WTC11 (cell line): ENCODE data around the gene KAT8. TPM values are rescaled to one million over a fixed set of nuclear protein-coding genes. Genes with fewer than 3 reads are reported as not detected.
A peak's percentile ranks its signal among the peaks of the same experiment; 100 is the strongest.

ENCODE experiments used
- ATAC-seq: fragments of 200-7000 bp; cut with Tn5 transposase; 2 replicates; pipeline ENCODE4 v1.10.0; 2021; ENCODE audit warnings: mild to moderate bottlenecking, moderate library complexity
- CTCF ChIA-PET: fragments of 300-600 bp; sonication (Branson Sonifier 250); formaldehyde crosslinking; loops from one replicate; lab custom pipeline; 2021; ENCODE audit warnings: antibody characterized with exemption; lab: Charles Lee
- POLR2A ChIA-PET: fragments of 350-600 bp; sonication (Branson Sonifier 250); formaldehyde crosslinking; loops from one replicate; lab custom pipeline; 2021; ENCODE audit warnings: antibody characterized with exemption; lab: Charles Lee
- DNase-seq: peaks from one replicate; pipeline ENCODE4 v3.0.0; 2021; ENCODE audit warnings: low spot score
- H3K27ac Mint-ChIP-seq: 2 replicates; pipeline ENCODE4 v1.8.0; 2021; ENCODE audit warnings: mixed read lengths
- H3K27me3 Mint-ChIP-seq: 2 replicates; pipeline ENCODE4 v1.8.0; 2021; ENCODE audit warnings: low read depth, mild to moderate bottlenecking, moderate library complexity, mixed read lengths
- H3K36me3 Mint-ChIP-seq: 2 replicates; pipeline ENCODE4 v1.8.0; 2021; ENCODE audit warnings: mixed read lengths
- H3K4me1 Mint-ChIP-seq: 2 replicates; pipeline ENCODE4 v1.8.0; 2022; ENCODE audit warnings: mixed read lengths
- H3K4me3 Mint-ChIP-seq: 2 replicates; pipeline ENCODE4 v1.8.0; 2021; ENCODE audit warnings: mild to moderate bottlenecking, moderate library complexity, mixed read lengths
- H3K9me3 Mint-ChIP-seq: 2 replicates; pipeline ENCODE4 v1.8.0; 2021; ENCODE audit warnings: mixed read lengths
- ATF1 ChIP-seq: sonication (generic); formaldehyde crosslinking; IDR thresholded peaks from 2 replicates; pipeline ENCODE4 v1.8.1; 2023; ENCODE audit warnings: mild to moderate bottlenecking, moderate library complexity, missing genetic modification reagents
- CREB1 ChIP-seq: sonication (generic); formaldehyde crosslinking; IDR thresholded peaks from 2 replicates; pipeline ENCODE4 v1.8.0; 2023; ENCODE audit warnings: mild to moderate bottlenecking, missing genetic modification reagents
- CREM ChIP-seq: sonication (generic); formaldehyde crosslinking; IDR thresholded peaks from 2 replicates; pipeline ENCODE4 v1.8.1; 2022; ENCODE audit warnings: mild to moderate bottlenecking, missing genetic modification reagents, moderate library complexity
- ESRRA ChIP-seq: sonication (generic); formaldehyde crosslinking; IDR thresholded peaks from 2 replicates; pipeline ENCODE4 v1.8.1; 2022; ENCODE audit warnings: mild to moderate bottlenecking, missing genetic modification reagents, borderline replicate concordance
- IRF2 ChIP-seq: sonication (generic); formaldehyde crosslinking; IDR thresholded peaks from 2 replicates; pipeline ENCODE4 v1.8.0; 2022; ENCODE audit warnings: low read depth, missing genetic modification reagents, borderline replicate concordance
- KAT7 ChIP-seq: sonication (generic); formaldehyde crosslinking; IDR thresholded peaks from 2 replicates; pipeline ENCODE4 v1.8.1; 2023; ENCODE audit warnings: missing genetic modification reagents, mild to moderate bottlenecking, borderline replicate concordance
- NFE2L1 ChIP-seq: sonication (generic); formaldehyde crosslinking; IDR thresholded peaks from 2 replicates; pipeline ENCODE4 v1.8.1; 2023; ENCODE audit warnings: missing genetic modification reagents
- NR2C2 ChIP-seq: sonication (generic); formaldehyde crosslinking; IDR thresholded peaks from 2 replicates; pipeline ENCODE4 v1.8.0; 2022; ENCODE audit warnings: mild to moderate bottlenecking, missing genetic modification reagents
- ZNF671 ChIP-seq: fragments of 250-450 bp; sonication (Bioruptor Pico); IDR thresholded peaks from 2 replicates; pipeline ENCODE4 v1.8.0; 2021; ENCODE audit warnings: mild to moderate bottlenecking
- total RNA-seq: library from RNA; stranded (reverse); gene quantifications from 3 replicates; pipeline ENCODE4 v1.2.3, GENCODE V29; 2021
- TF ChIP-seq, protein P1 (sequence below): fragments of 250-450 bp; sonication (Bioruptor Pico); IDR thresholded peaks from 2 replicates; pipeline ENCODE4 v1.9.0; 2021; ENCODE audit warnings: moderate library complexity, mild to moderate bottlenecking, inconsistent platforms, borderline replicate concordance
- TF ChIP-seq, protein P2 (sequence below): sonication (generic); formaldehyde crosslinking; IDR thresholded peaks from 2 replicates; pipeline ENCODE4 v1.8.1; 2022; ENCODE audit warnings: mild to moderate bottlenecking, moderate library complexity, missing genetic modification reagents
- TF ChIP-seq, protein P3 (sequence below): sonication (generic); formaldehyde crosslinking; IDR thresholded peaks from 2 replicates; pipeline ENCODE4 v1.8.0; 2022; ENCODE audit warnings: mild to moderate bottlenecking, missing genetic modification reagents
- TF ChIP-seq, protein P4 (sequence below): fragments of 250-450 bp; sonication (Bioruptor Pico); IDR thresholded peaks from 2 replicates; pipeline ENCODE4 v1.8.0; 2021; ENCODE audit warnings: mild to moderate bottlenecking
- TF ChIP-seq, protein P5 (sequence below): sonication (generic); formaldehyde crosslinking; IDR thresholded peaks from 2 replicates; pipeline ENCODE4 v1.8.0; 2022; ENCODE audit warnings: mild to moderate bottlenecking, missing genetic modification reagents
- TF ChIP-seq, protein P6 (sequence below): fragments of 250-450 bp; sonication (Bioruptor Pico); conservative IDR thresholded peaks from 2 replicates; pipeline ENCODE4 v1.9.0; 2021; ENCODE audit warnings: mild to moderate bottlenecking
- TF ChIP-seq, protein P7 (sequence below): sonication (generic); formaldehyde crosslinking; IDR thresholded peaks from 2 replicates; pipeline ENCODE4 v1.8.1; 2023; ENCODE audit warnings: mild to moderate bottlenecking, missing genetic modification reagents

KAT8 gene
- total RNA-seq, 1 experiment from 2014 or later: 70.8 TPM

DNA sequence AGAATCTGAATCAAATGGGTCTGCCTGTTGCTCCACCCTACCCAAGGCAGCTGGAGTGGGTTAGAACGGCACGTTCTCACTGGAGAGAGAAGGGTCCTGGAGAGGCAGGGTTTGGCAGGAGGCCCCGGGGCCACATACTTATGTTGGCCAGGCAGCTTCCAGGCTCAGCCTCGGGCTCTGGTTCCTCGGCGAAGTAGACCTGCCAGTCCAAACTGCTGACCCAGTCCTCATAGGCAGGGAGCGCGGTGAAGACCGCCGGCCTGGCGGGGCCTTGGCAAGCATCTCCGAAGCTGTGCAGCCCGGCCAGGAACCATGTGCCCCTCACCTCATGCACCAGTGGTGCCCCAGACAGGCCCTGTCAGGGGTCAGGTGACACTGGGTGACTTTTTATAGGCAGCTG, 33.5 kb upstream of the KAT8 start (continued):
- TF ChIP-seq, protein P1, sequence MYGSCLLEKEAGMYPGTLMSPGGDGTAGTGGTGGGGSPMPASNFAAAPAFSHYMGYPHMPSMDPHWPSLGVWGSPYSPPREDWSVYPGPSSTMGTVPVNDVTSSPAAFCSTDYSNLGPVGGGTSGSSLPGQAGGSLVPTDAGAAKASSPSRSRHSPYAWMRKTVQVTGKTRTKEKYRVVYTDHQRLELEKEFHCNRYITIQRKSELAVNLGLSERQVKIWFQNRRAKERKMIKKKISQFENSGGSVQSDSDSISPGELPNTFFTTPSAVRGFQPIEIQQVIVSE (CRISPR knock-in tag): no peak
- TF ChIP-seq, protein P2, sequence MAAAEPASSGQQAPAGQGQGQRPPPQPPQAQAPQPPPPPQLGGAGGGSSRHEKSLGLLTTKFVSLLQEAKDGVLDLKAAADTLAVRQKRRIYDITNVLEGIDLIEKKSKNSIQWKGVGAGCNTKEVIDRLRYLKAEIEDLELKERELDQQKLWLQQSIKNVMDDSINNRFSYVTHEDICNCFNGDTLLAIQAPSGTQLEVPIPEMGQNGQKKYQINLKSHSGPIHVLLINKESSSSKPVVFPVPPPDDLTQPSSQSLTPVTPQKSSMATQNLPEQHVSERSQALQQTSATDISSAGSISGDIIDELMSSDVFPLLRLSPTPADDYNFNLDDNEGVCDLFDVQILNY (CRISPR knock-in tag): no peak
- TF ChIP-seq, protein P3, sequence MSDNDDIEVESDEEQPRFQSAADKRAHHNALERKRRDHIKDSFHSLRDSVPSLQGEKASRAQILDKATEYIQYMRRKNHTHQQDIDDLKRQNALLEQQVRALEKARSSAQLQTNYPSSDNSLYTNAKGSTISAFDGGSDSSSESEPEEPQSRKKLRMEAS: no peak
- no peak for TF ChIP-seq IRF2 (CRISPR knock-in tag)
- no peak for TF ChIP-seq NFE2L1 (CRISPR knock-in tag)
- no peak for TF ChIP-seq ATF1 (CRISPR knock-in tag)
- TF ChIP-seq, protein P4, sequence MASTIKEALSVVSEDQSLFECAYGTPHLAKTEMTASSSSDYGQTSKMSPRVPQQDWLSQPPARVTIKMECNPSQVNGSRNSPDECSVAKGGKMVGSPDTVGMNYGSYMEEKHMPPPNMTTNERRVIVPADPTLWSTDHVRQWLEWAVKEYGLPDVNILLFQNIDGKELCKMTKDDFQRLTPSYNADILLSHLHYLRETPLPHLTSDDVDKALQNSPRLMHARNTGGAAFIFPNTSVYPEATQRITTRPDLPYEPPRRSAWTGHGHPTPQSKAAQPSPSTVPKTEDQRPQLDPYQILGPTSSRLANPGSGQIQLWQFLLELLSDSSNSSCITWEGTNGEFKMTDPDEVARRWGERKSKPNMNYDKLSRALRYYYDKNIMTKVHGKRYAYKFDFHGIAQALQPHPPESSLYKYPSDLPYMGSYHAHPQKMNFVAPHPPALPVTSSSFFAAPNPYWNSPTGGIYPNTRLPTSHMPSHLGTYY (CRISPR knock-in tag): no peak
- no peak for TF ChIP-seq CREM (CRISPR knock-in tag)
- TF ChIP-seq, protein P5, sequence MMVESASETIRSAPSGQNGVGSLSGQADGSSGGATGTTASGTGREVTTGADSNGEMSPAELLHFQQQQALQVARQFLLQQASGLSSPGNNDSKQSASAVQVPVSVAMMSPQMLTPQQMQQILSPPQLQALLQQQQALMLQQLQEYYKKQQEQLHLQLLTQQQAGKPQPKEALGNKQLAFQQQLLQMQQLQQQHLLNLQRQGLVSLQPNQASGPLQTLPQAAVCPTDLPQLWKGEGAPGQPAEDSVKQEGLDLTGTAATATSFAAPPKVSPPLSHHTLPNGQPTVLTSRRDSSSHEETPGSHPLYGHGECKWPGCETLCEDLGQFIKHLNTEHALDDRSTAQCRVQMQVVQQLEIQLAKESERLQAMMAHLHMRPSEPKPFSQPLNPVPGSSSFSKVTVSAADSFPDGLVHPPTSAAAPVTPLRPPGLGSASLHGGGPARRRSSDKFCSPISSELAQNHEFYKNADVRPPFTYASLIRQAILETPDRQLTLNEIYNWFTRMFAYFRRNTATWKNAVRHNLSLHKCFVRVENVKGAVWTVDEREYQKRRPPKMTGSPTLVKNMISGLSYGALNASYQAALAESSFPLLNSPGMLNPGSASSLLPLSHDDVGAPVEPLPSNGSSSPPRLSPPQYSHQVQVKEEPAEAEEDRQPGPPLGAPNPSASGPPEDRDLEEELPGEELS (CRISPR knock-in tag): no peak
- TF ChIP-seq, protein P6, sequence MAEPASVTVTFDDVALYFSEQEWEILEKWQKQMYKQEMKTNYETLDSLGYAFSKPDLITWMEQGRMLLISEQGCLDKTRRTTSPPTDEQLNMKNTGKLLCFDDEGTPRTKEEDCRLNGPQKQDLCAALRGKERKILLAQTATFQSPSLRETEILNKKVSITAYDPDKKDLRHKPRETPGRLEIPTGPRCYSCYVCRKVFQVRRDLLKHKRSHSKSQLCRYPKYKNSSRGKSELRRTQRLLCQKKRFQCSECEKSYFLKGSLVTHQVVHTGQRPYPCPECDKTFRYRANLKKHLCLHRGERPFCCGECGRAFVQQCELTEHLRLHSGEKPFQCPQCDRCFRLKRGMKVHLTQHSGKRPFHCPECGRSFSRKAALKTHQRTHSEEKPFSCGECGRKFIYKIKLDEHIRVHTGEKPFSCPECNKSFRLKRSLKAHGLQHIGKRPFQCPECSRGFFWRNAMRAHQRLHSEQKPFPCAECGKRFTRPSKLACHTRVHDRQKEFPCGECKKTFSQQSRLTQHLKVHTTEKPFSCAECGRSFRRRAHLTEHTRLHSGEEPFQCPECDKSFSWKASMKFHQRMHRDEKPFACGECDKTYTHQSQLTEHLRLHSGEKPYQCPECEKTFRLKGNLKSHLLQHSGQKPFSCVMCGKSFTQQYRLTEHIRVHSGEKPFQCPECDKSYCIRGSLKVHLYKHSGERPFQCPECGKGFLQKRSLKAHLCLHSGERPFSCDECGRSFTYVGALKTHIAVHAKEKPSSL: no peak
- no peak for TF ChIP-seq CREB1 (CRISPR knock-in tag)
- no peak for TF ChIP-seq KAT7 (CRISPR knock-in tag)
- TF ChIP-seq, protein P7, sequence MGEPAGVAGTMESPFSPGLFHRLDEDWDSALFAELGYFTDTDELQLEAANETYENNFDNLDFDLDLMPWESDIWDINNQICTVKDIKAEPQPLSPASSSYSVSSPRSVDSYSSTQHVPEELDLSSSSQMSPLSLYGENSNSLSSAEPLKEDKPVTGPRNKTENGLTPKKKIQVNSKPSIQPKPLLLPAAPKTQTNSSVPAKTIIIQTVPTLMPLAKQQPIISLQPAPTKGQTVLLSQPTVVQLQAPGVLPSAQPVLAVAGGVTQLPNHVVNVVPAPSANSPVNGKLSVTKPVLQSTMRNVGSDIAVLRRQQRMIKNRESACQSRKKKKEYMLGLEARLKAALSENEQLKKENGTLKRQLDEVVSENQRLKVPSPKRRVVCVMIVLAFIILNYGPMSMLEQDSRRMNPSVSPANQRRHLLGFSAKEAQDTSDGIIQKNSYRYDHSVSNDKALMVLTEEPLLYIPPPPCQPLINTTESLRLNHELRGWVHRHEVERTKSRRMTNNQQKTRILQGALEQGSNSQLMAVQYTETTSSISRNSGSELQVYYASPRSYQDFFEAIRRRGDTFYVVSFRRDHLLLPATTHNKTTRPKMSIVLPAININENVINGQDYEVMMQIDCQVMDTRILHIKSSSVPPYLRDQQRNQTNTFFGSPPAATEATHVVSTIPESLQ (CRISPR knock-in tag): no peak

DNA sequence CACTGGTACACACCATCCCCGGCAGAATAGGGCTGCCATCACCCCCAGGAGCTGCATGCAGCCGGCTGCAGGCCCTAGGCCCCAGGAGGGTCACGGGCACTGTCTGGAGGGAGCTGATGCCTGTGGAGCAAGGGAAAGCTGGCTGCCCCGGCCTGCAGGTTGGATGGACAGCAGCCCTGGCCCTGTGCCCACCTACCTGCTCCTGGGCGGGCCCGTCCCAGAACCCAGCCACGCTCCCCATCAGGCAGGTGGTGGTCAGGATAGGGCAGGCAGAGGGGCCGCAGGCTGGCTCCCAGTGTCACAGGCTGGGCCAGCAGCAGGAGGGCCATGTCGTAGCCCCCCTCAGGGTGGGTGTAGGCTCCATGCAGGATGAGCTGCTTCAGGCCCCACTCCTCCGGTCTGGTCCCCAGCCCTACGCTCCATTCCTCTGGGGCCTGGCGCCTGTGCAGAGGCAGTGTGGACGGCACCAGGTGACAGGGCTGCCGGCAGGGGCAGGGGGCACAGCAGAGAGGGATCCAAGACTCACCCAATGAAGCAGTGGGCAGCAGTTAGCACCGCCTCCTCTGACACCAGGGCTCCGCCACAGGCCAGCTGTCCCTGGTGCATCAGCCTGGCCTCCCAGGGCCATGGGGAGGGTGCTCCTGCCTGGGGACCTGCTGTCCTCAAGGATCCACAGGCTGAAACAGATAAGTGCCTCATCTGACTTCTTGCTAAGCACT, 32.7 kb upstream of the KAT8 start:
- peak; percentile 13; the same call in 1 of the 2 replicates for ATAC-seq
- H3K27ac Mint-ChIP-seq: no peak overlapping the region

More for the DNA sequence above, 32.7 kb upstream of the KAT8 start:
- TF ChIP-seq ZNF671 (no peak), NR2C2 (CRISPR knock-in tag) (0 out of 2 replicates have a peak, but pooled peaks have one; percentile 21), ESRRA (CRISPR knock-in tag) (no peak)
- no peak for DNase-seq
- Mint-ChIP-seq H3K4me1 (no peaks in the 10 kb centered on the region), H3K4me3 (no peak overlapping the region), H3K27me3 (no peaks in the 10 kb centered on the region), H3K36me3 (peaks cover 7% of the 10 kb centered on the region), H3K9me3 (no peaks in the 10 kb centered on the region)
- ChIA-PET CTCF (interaction anchor here (0.5 to 1.3 kb wide), 3 partner anchors 58 to 100 kb away, joined by 3 to 6 read pairs (median 4); partner anchors contain the start of gene HSD3B7), POLR2A (interaction anchor here (1.1 to 1.5 kb wide), 2 partner anchors 10 to 33 kb away, joined by 3 to 6 read pairs; partner anchors contain the start of genes KAT8 and ZNF646)
